GM19324 (cell line): ENCODE results near the gene ESYT2.

Experiments used
- ATAC-seq: cut with Tn5 transposase; IDR thresholded peaks from one replicate; pipeline ENCODE4 v1.9.1; 2021; ENCODE audit warnings: mild to moderate bottlenecking, moderate library complexity; ENCODE audit not compliant: unreplicated experiment, low FRiP score

Gene ESYT2

GRCh38 chr7:158808126-158808525 is 21.2 kb downstream of the ESYT2 start:
- no peak for ATAC-seq

GRCh38 chr7:158805937-158806336 is 23.4 kb downstream of the ESYT2 start:
- no peak for ATAC-seq

- ATAC-seq: no peak
Observed at GRCh38 chr7:158805414-158805813, 23.9 kb downstream of the ESYT2 start.

- no peak for ATAC-seq
Observed at GRCh38 chr7:158804335-158804734, 25.0 kb downstream of the ESYT2 start.

- ATAC-seq: no peak
Observed at GRCh38 chr7:158803367-158803969, 25.8 kb downstream of the ESYT2 start.

GRCh38 chr7:158802535-158803366 is 26.6 kb downstream of the ESYT2 start:
- ATAC-seq: no peak

GRCh38 chr7:158798741-158799140 is 30.6 kb downstream of the ESYT2 start:
- no peak for ATAC-seq

GRCh38 chr7:158796667-158797066 is 32.6 kb downstream of the ESYT2 start:
- ATAC-seq: no peak

- no peak for ATAC-seq
Observed at GRCh38 chr7:158795272-158795671, 34.0 kb downstream of the ESYT2 start.

- ATAC-seq: no peak
Observed at GRCh38 chr7:158791107-158791506, 38.2 kb downstream of the ESYT2 start.

GRCh38 chr7:158789842-158790241 is 39.5 kb downstream of the ESYT2 start:
- no peak for ATAC-seq

GRCh38 chr7:158786898-158787297 is 42.4 kb downstream of the ESYT2 start:
- ATAC-seq: no peak

- ATAC-seq: no peak
Observed at GRCh38 chr7:158784270-158784669, 45.0 kb downstream of the ESYT2 start.

- ATAC-seq: no peak
Observed at GRCh38 chr7:158783595-158783994, 45.7 kb downstream of the ESYT2 start.

- no peak for ATAC-seq
Observed at GRCh38 chr7:158782761-158783401, 46.4 kb downstream of the ESYT2 start.

GRCh38 chr7:158781974-158782664 is 47.2 kb downstream of the ESYT2 start:
- ATAC-seq: no peak

GRCh38 chr7:158781217-158781973 is 47.9 kb downstream of the ESYT2 start:
- no peak for ATAC-seq

GRCh38 chr7:158779061-158780000 is 50.0 kb downstream of the ESYT2 start:
- ATAC-seq: no peak

GRCh38 chr7:158778471-158778870 is 50.8 kb downstream of the ESYT2 start:
- ATAC-seq: no peak
